ENCODE results near the gene ZNF540.

Gene ZNF540

DNA sequence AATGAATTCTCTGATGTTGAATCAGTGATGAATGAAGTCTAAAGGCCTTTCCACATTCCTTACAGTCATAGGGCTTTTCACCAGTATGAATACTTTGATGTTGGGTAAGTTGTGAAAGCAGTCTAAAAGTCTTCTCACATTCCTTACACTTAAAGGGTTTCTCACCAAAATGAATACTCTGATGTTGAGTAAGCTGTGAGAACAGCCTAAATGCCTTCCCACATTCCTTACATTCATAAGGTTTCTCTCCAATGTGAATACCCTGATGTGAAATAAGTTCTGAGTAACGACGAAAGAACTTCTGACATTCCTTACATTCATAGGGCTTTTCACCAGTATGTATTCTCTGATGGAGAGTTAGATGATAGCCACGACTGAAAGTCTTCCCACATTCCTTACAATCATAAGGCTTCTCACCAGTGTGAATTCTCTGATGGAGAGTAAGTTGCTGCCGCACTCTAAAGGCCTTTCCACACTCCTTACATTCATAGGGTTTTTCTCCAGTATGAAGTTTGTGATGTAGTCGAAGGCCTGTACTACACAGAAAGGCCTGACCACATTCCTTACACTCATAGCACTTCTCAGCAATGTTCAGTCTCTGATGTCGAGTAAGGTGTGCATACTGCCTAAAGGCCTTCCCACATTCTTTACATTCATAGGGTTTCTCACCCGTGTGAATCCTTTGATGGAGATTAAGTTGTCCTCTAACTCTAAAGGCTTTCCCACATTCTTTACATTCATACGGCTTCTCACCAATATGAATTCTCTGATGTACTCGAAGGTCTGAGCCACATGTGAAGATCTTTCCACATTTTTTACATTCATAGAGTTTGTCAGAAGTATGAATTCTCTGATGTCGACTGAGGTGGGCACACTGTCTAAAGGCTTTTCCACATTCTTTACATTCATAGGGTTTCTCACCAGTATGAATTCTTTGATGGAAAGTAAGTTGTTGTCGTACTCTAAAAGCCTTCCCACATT lies 40.7 kb downstream of the ZNF540 start:
- no peaks in the 10 kb centered on the region for H3K27me3 ChIP-seq (ENCODE audit: insufficient read depth, low read length, poor library complexity, severe bottlenecking)
- peaks cover 30% of the 10 kb centered on the region for H3K9me3 ChIP-seq (ENCODE audit: insufficient read depth, low read depth, low read length)
- TF ChIP-seq, protein P1, sequence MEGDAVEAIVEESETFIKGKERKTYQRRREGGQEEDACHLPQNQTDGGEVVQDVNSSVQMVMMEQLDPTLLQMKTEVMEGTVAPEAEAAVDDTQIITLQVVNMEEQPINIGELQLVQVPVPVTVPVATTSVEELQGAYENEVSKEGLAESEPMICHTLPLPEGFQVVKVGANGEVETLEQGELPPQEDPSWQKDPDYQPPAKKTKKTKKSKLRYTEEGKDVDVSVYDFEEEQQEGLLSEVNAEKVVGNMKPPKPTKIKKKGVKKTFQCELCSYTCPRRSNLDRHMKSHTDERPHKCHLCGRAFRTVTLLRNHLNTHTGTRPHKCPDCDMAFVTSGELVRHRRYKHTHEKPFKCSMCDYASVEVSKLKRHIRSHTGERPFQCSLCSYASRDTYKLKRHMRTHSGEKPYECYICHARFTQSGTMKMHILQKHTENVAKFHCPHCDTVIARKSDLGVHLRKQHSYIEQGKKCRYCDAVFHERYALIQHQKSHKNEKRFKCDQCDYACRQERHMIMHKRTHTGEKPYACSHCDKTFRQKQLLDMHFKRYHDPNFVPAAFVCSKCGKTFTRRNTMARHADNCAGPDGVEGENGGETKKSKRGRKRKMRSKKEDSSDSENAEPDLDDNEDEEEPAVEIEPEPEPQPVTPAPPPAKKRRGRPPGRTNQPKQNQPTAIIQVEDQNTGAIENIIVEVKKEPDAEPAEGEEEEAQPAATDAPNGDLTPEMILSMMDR (conservative IDR thresholded peaks at IDR 0.05; ENCODE audit: low read length), result no peak
- no peak for TF ChIP-seq EZH2phosphoT487 (IDR thresholded peaks at IDR 0.05; ENCODE audit: borderline replicate concordance)
- H2AFZ ChIP-seq (ENCODE audit: low read length), result no peak overlapping the region
- no peaks in the 10 kb centered on the region for H3K9me2 ChIP-seq (replicated peaks; ENCODE audit: low read depth, low read length)
- H4K20me1 ChIP-seq (ENCODE audit: insufficient read depth, low read length, poor library complexity, severe bottlenecking), result no peaks in the 10 kb centered on the region
- H3K9ac ChIP-seq (ENCODE audit: low read depth, low read length, poor library complexity, severe bottlenecking), result no peak overlapping the region
- H3K36me3 ChIP-seq (ENCODE audit: insufficient read depth, low read length), result peaks cover 41% of the 10 kb centered on the region
- no peaks in the 10 kb centered on the region for H3K79me2 ChIP-seq (ENCODE audit: insufficient read depth, low read length)
- H3K4me1 ChIP-seq (ENCODE audit: insufficient read depth, low read length, poor library complexity, severe bottlenecking), result no peaks in the 10 kb centered on the region
- H3K4me2 ChIP-seq (ENCODE audit: low read depth, low read length, poor library complexity, severe bottlenecking), result no peak overlapping the region
- no peak overlapping the region for H3K4me3 ChIP-seq (ENCODE audit: low read length, poor library complexity, severe bottlenecking)
- no peaks in the 10 kb centered on the region for H3F3A ChIP-seq (ENCODE audit: low read depth)

DNA sequence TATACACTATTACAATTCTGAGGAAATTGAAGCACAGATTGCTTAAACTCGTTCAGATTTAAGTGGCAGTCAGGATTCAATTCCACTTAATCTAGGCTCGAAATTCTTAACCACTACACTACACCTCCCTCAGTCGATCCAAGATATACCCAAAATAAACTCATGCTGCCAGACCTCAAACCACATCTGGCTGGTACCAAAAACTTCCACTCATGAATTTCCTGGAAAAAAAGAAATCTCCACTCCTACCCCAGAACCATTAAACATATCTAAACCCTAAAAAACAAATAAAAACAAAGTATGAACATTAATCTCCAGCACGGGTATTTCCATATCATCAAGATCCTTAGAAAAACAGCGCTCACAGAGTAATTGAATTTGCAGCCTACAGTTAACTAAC lies 59.4 kb downstream of the ZNF540 start:
- Histone ChIP-seq H3K9me3 (ENCODE audit: insufficient read depth, low read depth, low read length) (no peaks in the 10 kb centered on the region), H3K4me3 (ENCODE audit: low read length, poor library complexity, severe bottlenecking) (peak overlapping the region; percentile 92)

DNA sequence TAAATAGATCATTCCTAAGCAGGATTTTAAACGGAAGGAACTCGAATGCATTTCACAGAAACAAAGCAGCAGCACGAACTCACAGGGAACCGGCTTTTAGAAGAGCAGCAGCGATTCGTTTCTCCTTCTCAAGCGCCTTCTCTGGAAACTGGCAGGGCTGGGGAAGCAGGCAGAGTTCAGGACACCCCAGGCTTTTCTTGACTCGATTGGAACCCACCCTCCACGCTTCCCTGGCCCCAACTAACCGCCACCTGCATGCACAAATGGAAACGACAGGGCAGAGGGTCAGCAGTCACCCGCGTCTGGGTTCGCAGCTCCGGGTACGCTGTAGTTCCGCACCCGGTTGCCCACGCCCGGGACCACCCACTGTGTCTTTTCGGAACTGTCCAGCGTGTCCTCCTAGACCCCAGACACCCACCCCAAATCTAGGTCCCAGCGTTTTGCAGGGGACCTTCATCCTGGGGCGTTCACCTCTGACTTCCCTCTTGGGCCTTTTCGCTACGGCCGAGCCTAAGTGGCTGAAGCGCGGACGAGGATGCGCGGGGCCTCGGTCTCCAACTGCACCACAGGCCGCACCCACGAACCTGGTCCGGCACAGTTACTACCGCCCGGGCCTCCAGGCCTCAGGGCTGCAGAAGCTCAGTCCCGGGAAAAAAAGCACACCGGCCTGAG lies 60.1 kb downstream of the ZNF540 start:
- H2AFZ ChIP-seq (ENCODE audit: low read length), result peak overlapping the region; percentile 97
- H3K27me3 ChIP-seq (ENCODE audit: insufficient read depth, low read length, poor library complexity, severe bottlenecking), result no peaks in the 10 kb centered on the region
- H3K9me3 ChIP-seq (ENCODE audit: insufficient read depth, low read depth, low read length), result no peaks in the 10 kb centered on the region

More for the DNA sequence above, 59.4 kb downstream of the ZNF540 start:
- Histone ChIP-seq H3K4me2 (ENCODE audit: low read depth, low read length, poor library complexity, severe bottlenecking) (peak overlapping the region; percentile 96), H3F3A (ENCODE audit: low read depth) (no peaks in the 10 kb centered on the region), H3K4me1 (ENCODE audit: insufficient read depth, low read length, poor library complexity, severe bottlenecking) (peaks cover 41% of the 10 kb centered on the region), H3K36me3 (ENCODE audit: insufficient read depth, low read length) (no peaks in the 10 kb centered on the region), H4K20me1 (ENCODE audit: insufficient read depth, low read length, poor library complexity, severe bottlenecking) (peaks cover 19% of the 10 kb centered on the region), H3K9me2 (replicated peaks; ENCODE audit: low read depth, low read length) (no peaks in the 10 kb centered on the region), H3K27me3 (ENCODE audit: insufficient read depth, low read length, poor library complexity, severe bottlenecking) (no peaks in the 10 kb centered on the region), H2AFZ (ENCODE audit: low read length) (peak overlapping the region; percentile 97; the same call in 1 of the 2 replicates), H3K9ac (ENCODE audit: low read depth, low read length, poor library complexity, severe bottlenecking) (peak overlapping the region; percentile 92), H3K79me2 (ENCODE audit: insufficient read depth, low read length) (peaks cover 51% of the 10 kb centered on the region)
- TF ChIP-seq, protein P1 (conservative IDR thresholded peaks at IDR 0.05; ENCODE audit: low read length), result no peak
- no peak for TF ChIP-seq EZH2phosphoT487 (IDR thresholded peaks at IDR 0.05; ENCODE audit: borderline replicate concordance)

More for the DNA sequence above, 60.1 kb downstream of the ZNF540 start:
- Histone ChIP-seq H3K9ac (ENCODE audit: low read depth, low read length, poor library complexity, severe bottlenecking) (peak overlapping the region; percentile 92), H3K79me2 (ENCODE audit: insufficient read depth, low read length) (peaks cover 50% of the 10 kb centered on the region), H3K4me2 (ENCODE audit: low read depth, low read length, poor library complexity, severe bottlenecking) (peak overlapping the region; percentile 96), H3F3A (ENCODE audit: low read depth) (no peaks in the 10 kb centered on the region), H3K9me2 (replicated peaks; ENCODE audit: low read depth, low read length) (no peaks in the 10 kb centered on the region), H3K36me3 (ENCODE audit: insufficient read depth, low read length) (no peaks in the 10 kb centered on the region), H4K20me1 (ENCODE audit: insufficient read depth, low read length, poor library complexity, severe bottlenecking) (peaks cover 19% of the 10 kb centered on the region), H3K4me3 (ENCODE audit: low read length, poor library complexity, severe bottlenecking) (peak overlapping the region; percentile 92), H3K4me1 (ENCODE audit: insufficient read depth, low read length, poor library complexity, severe bottlenecking) (peaks cover 41% of the 10 kb centered on the region)
- no peak for TF ChIP-seq EZH2phosphoT487 (IDR thresholded peaks at IDR 0.05; ENCODE audit: borderline replicate concordance)
- TF ChIP-seq, protein P1 (conservative IDR thresholded peaks at IDR 0.05; ENCODE audit: low read length), result no peak
